ENCODE results near the gene EEPD1.

Gene EEPD1

GRCh38 chr7:36306222-36306621, 153.2 kb downstream of the EEPD1 start:
- no peak for TF ChIP-seq JUND (IDR thresholded peaks at IDR 0.05; ENCODE audit: low read depth)
- in situ Hi-C loops (cut with HindIII; ENCODE audit: low pct_unique_long_range_greater_than_20kb, low sequenced_read_pairs) = no loop called here

GRCh38 chr7:36306722-36307121, 153.7 kb downstream of the EEPD1 start:
- TF ChIP-seq JUND (IDR thresholded peaks at IDR 0.05; ENCODE audit: low read depth) = no peak
- DNase-seq (ENCODE audit: low read depth in 1 of 2, low spot score in 1 of 2) = no peak
- in situ Hi-C loops (cut with HindIII; ENCODE audit: low pct_unique_long_range_greater_than_20kb, low sequenced_read_pairs) = no loop called here

More at GRCh38 chr7:36306222-36306621, 153.2 kb downstream of the EEPD1 start:
- no peak for DNase-seq (ENCODE audit: low read depth in 1 of 2, low spot score in 1 of 2)

GRCh38 chr7:36308031-36308430, 155.0 kb downstream of the EEPD1 start:
- DNase-seq (ENCODE audit: low read depth in 1 of 2, low spot score in 1 of 2) = no peak
- no peak for TF ChIP-seq JUND (IDR thresholded peaks at IDR 0.05; ENCODE audit: low read depth)
- in situ Hi-C loops (cut with HindIII; ENCODE audit: low pct_unique_long_range_greater_than_20kb, low sequenced_read_pairs) = no loop called here

- in situ Hi-C loops (cut with HindIII; ENCODE audit: low pct_unique_long_range_greater_than_20kb, low sequenced_read_pairs) = no loop called here
Measured at GRCh38 chr7:36309301-36309700, 156.2 kb downstream of the EEPD1 start.

GRCh38 chr7:36309716-36310115, 156.7 kb downstream of the EEPD1 start:
- TF ChIP-seq JUND (IDR thresholded peaks at IDR 0.05; ENCODE audit: low read depth) = no peak

More at GRCh38 chr7:36309301-36309700, 156.2 kb downstream of the EEPD1 start:
- no peak for DNase-seq (ENCODE audit: low read depth in 1 of 2, low spot score in 1 of 2)
- no peak for TF ChIP-seq JUND (IDR thresholded peaks at IDR 0.05; ENCODE audit: low read depth)

GRCh38 chr7:36310897-36311296, 157.8 kb downstream of the EEPD1 start:
- no peak for TF ChIP-seq JUND (IDR thresholded peaks at IDR 0.05; ENCODE audit: low read depth)
- no peak for DNase-seq (ENCODE audit: low read depth in 1 of 2, low spot score in 1 of 2)
- in situ Hi-C loops (cut with HindIII; ENCODE audit: low pct_unique_long_range_greater_than_20kb, low sequenced_read_pairs) = no loop called here

More at GRCh38 chr7:36309716-36310115, 156.7 kb downstream of the EEPD1 start:
- in situ Hi-C loops (cut with HindIII; ENCODE audit: low pct_unique_long_range_greater_than_20kb, low sequenced_read_pairs) = no loop called here
- DNase-seq (ENCODE audit: low read depth in 1 of 2, low spot score in 1 of 2) = no peak

GRCh38 chr7:36311539-36311938, 158.5 kb downstream of the EEPD1 start:
- no peak for TF ChIP-seq JUND (IDR thresholded peaks at IDR 0.05; ENCODE audit: low read depth)
- in situ Hi-C loops (cut with HindIII; ENCODE audit: low pct_unique_long_range_greater_than_20kb, low sequenced_read_pairs) = no loop called here
- DNase-seq (ENCODE audit: low read depth in 1 of 2, low spot score in 1 of 2) = no peak

GRCh38 chr7:36312064-36312914, 159.2 kb downstream of the EEPD1 start:
- in situ Hi-C loops (cut with HindIII; ENCODE audit: low pct_unique_long_range_greater_than_20kb, low sequenced_read_pairs) = no loop called here
- no peak for TF ChIP-seq JUND (IDR thresholded peaks at IDR 0.05; ENCODE audit: low read depth)
- peak; percentile 51 to 82 for DNase-seq (ENCODE audit: low read depth in 1 of 2, low spot score in 1 of 2)

GRCh38 chr7:36312915-36313334, 159.9 kb downstream of the EEPD1 start:
- in situ Hi-C loops (cut with HindIII; ENCODE audit: low pct_unique_long_range_greater_than_20kb, low sequenced_read_pairs) = no loop called here
- no peak for TF ChIP-seq JUND (IDR thresholded peaks at IDR 0.05; ENCODE audit: low read depth)
- DNase-seq (ENCODE audit: low read depth in 1 of 2, low spot score in 1 of 2) = no peak

GRCh38 chr7:36313607-36314006, 160.6 kb downstream of the EEPD1 start:
- no peak for TF ChIP-seq JUND (IDR thresholded peaks at IDR 0.05; ENCODE audit: low read depth)
- in situ Hi-C loops (cut with HindIII; ENCODE audit: low pct_unique_long_range_greater_than_20kb, low sequenced_read_pairs) = no loop called here
- DNase-seq (ENCODE audit: low read depth in 1 of 2, low spot score in 1 of 2) = no peak

- DNase-seq (ENCODE audit: low read depth in 1 of 2, low spot score in 1 of 2) = no peak
- TF ChIP-seq JUND (IDR thresholded peaks at IDR 0.05; ENCODE audit: low read depth) = no peak
- in situ Hi-C loops (cut with HindIII; ENCODE audit: low pct_unique_long_range_greater_than_20kb, low sequenced_read_pairs) = no loop called here
Measured at GRCh38 chr7:36314491-36314890, 161.4 kb downstream of the EEPD1 start.

- peak in 1 of 2 experiments; percentile 36 for DNase-seq (ENCODE audit: low read depth in 1 of 2, low spot score in 1 of 2)
- in situ Hi-C loops (cut with HindIII; ENCODE audit: low pct_unique_long_range_greater_than_20kb, low sequenced_read_pairs) = no loop called here
- no peak for TF ChIP-seq JUND (IDR thresholded peaks at IDR 0.05; ENCODE audit: low read depth)
Measured at GRCh38 chr7:36315309-36315944, 162.4 kb downstream of the EEPD1 start.

- TF ChIP-seq JUND (IDR thresholded peaks at IDR 0.05; ENCODE audit: low read depth) = no peak
- no peak for DNase-seq (ENCODE audit: low read depth in 1 of 2, low spot score in 1 of 2)
- in situ Hi-C loops (cut with HindIII; ENCODE audit: low pct_unique_long_range_greater_than_20kb, low sequenced_read_pairs) = no loop called here
Measured at GRCh38 chr7:36316319-36316718, 163.3 kb downstream of the EEPD1 start.

Measured in T47D (cell line).